Heart left ventricle (tissue), 16 donors: ENCODE results near the gene CALML5. TPM values are rescaled to one million over a fixed set of nuclear protein-coding genes. Genes with fewer than 3 reads are reported as not detected.
A peak's percentile ranks its signal among the peaks of the same experiment; 100 is the strongest.

ENCODE experiments used
- ATAC-seq, 4 donors: fragments of 200-7000 bp; cut with Tn5 transposase; one replicate each; pipeline ENCODE4 v1.9.1; 2020 to 2022; ENCODE audit warnings: moderate library complexity in 4 of 4, mild to moderate bottlenecking in 3 of 4, moderate number of reproducible peaks in 1 of 4
- DNase-seq, 5 donors: peaks; one replicate each; pipeline ENCODE4 v3.0.0-alpha.2; 2020
- H3K27ac ChIP-seq, 12 donors: fragments of 200-600 bp; sonication (generic) in 4 of 12; one replicate each; pipeline versions ENCODE4 v1.5.0 to v1.8.0; 2016 to 2022; ENCODE audit warnings: mild to moderate bottlenecking in 2 of 12
- H3K27me3 ChIP-seq, 9 donors: fragments of 200-600 bp; sonication (generic) in 2 of 9; one replicate each; pipeline versions ENCODE4 v1.5.1 to v1.8.0; 2016 to 2022; ENCODE audit warnings: mild to moderate bottlenecking in 3 of 9
- H3K36me3 ChIP-seq, 9 donors: fragments of 200-600 bp; sonication (generic) in 2 of 9; one replicate each; pipeline versions ENCODE4 v1.5.0 to v1.8.0; 2018 to 2022; ENCODE audit warnings: mild to moderate bottlenecking in 2 of 9
- H3K4me1 ChIP-seq, 12 donors: fragments of 200-600 bp; sonication (generic) in 4 of 12; one replicate each; pipeline versions ENCODE4 v1.5.0 to v1.8.0; 2016 to 2022; ENCODE audit warnings: mild to moderate bottlenecking in 3 of 12
- H3K4me3 ChIP-seq, 12 donors: fragments of 200-600 bp; sonication (generic) in 4 of 12; one replicate each; pipeline versions ENCODE4 v1.5.0 to v1.8.0; 2017 to 2022; ENCODE audit warnings: mild to moderate bottlenecking in 9 of 12, moderate library complexity in 4 of 12
- H3K9me3 ChIP-seq, 12 donors: fragments of 200-600 bp; sonication (generic) in 4 of 12; one replicate each; pipeline versions ENCODE4 v1.5.0 to v1.8.0; 2016 to 2022; ENCODE audit warnings: mild to moderate bottlenecking in 1 of 12
- POLR2A ChIP-seq, 2 donors: fragments of 450-650 bp; IDR thresholded peaks; one replicate each; pipeline ENCODE4 v1.6.1; 2017; ENCODE audit warnings: antibody characterized with exemption in 2 of 2, mild to moderate bottlenecking in 2 of 2, moderate library complexity in 2 of 2
- WGBS, 4 donors: extraction: QIAGEN DNeasy Blood & Tissue Kit in 2 of 4; methylation state at CpG; one replicate each; pipeline versions ENCODE4 v1.1.5 to v1.1.7; 2013 to 2018; 5-methylcytosine and 5-hydroxymethylcytosine counted together
- intact Hi-C, 10 donors: fragments of 100-400 bp; cut with DNase I; formaldehyde crosslinking; loops; one replicate each; pipeline versions ENCODE4 v1.11.1 to v1.14.2; 2022
- polyA plus RNA-seq, 2 donors: library from polyadenylated mRNA; stranded (reverse); fragments of 200-250 nt; gene quantifications; one replicate each; pipeline ENCODE4 v1.2.3, GENCODE V29; 2013
- total RNA-seq, 9 donors: library from RNA; depleted of rRNA in 2 of 9; stranded (reverse); fragments of >200 nt in 2 of 9; fragmentation: NEBNext Ultra II Directional in 3 of 9; extraction: Animal tissue kit (Norgen Biotek cat#: 25700) in 3 of 9; gene quantifications; one replicate each; pipeline versions ENCODE4 v1.1.0 to v1.2.4, GENCODE V29; 2016 to 2023
- TF ChIP-seq, protein P1 (sequence below), 12 donors: fragments of 200-600 bp; sonication (generic) in 4 of 12; IDR thresholded peaks; one replicate each; pipeline versions ENCODE4 v1.5.0 to v1.8.0; 2018 to 2022; ENCODE audit warnings: antibody characterized with exemption in 12 of 12, mild to moderate bottlenecking in 5 of 12
- donor health status: ischemic (EF 13 %, LVEDD 7.1; RV severe dilation, severe dysfunction).
- donor health status: healthy with polysubstance abuse.
- donor health status: DM: no; HTN: yes; CAD: no.
- donor health status: DM: no; HTN: no; CAD: no.
- donor health status: ischemic (EF 25% LVEDD 6.9; RV normal size, moderate dysfunction).
- donor health status: ischemic (EF 25% LVEDD 5.7; RV mildly dilated, moderate dysfunction).
- donor health status: healthy.
- donor health status: DM: yes; HTN: yes; CAD: no.
- donor health status: ischemic (EF 35%, LVEDD 5.7; RV mildly dilated, moderate dysfunction).
- donor health status: nonischemic (EF 11% LVEDD 7.7; RV severe dilation, severe dysfunction).
- donor health status: DM: yes; HTN: yes; CAD: no.
- donor health status: PGD.
- donor health status: ischemic (EF 29% LVEDD 5.4; RV normal size, mild dysfunction).
- donor health status: nonischemic (EF 23%, LVEDD 6.1; RV moderate dilation, normal function).

The CALML5 gene
- total and polyA plus RNA-seq, 11 donors, result not detected

DNA sequence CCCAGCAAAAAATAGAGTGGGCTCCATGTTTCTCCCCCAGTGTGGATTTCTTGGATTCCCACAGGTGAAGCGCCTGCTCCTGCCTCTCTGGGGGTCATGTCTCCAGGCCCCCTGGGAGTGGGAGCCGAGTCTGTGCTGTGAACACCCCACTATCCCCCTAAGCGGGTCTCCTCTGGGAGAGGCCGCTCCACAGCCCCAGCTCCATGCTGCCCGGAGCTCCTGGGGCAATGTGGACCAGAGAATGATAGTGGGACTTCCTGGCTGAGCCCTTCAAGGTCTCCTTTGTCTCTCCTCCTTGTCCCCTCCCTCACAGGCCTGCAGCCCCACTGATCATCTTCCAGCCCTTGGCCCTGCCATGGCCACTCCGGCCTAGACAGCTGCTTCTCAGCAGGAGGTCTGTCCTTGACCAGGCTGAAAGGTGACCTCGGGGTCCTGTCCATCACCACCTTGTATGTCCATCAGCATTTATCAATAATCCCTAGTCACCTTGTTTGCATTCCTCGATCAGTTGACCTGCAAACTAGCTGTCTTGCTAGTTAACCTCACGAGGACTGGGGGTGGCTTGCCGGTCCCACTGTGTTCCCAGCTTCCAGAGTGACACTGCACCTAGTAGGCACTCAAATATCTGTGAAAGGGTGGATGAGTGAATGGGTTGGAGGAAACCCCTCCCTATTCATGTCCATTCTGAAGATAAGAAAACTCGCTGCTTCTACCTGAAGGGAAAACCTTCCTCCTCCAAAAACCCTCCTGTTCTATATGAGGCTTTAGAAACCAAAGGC, 24.6 kb upstream of the CALML5 start:
- WGBS, 4 donors, result 89 to 95% (median 93%) methylated on average over 10 to 11 of the region's 11 CpGs
- Histone ChIP-seq H3K27me3 (no peaks in the 10 kb centered on the region), H3K27ac (no peak overlapping the region), H3K9me3 (no peaks in the 10 kb centered on the region), H3K4me3 (no peak overlapping the region), H3K36me3 (no peaks in the 10 kb centered on the region), H3K4me1 (no peaks in the 10 kb centered on the region)
- intact Hi-C loops, result no loop called here
- peak in 1 of 5 donors; percentile 45 for DNase-seq
- ATAC-seq, result no peak
- TF ChIP-seq, protein P1, sequence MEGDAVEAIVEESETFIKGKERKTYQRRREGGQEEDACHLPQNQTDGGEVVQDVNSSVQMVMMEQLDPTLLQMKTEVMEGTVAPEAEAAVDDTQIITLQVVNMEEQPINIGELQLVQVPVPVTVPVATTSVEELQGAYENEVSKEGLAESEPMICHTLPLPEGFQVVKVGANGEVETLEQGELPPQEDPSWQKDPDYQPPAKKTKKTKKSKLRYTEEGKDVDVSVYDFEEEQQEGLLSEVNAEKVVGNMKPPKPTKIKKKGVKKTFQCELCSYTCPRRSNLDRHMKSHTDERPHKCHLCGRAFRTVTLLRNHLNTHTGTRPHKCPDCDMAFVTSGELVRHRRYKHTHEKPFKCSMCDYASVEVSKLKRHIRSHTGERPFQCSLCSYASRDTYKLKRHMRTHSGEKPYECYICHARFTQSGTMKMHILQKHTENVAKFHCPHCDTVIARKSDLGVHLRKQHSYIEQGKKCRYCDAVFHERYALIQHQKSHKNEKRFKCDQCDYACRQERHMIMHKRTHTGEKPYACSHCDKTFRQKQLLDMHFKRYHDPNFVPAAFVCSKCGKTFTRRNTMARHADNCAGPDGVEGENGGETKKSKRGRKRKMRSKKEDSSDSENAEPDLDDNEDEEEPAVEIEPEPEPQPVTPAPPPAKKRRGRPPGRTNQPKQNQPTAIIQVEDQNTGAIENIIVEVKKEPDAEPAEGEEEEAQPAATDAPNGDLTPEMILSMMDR (IDR thresholded peaks at IDR 0.05), result no peak
- TF ChIP-seq POLR2A (IDR thresholded peaks at IDR 0.05), result no peak

DNA sequence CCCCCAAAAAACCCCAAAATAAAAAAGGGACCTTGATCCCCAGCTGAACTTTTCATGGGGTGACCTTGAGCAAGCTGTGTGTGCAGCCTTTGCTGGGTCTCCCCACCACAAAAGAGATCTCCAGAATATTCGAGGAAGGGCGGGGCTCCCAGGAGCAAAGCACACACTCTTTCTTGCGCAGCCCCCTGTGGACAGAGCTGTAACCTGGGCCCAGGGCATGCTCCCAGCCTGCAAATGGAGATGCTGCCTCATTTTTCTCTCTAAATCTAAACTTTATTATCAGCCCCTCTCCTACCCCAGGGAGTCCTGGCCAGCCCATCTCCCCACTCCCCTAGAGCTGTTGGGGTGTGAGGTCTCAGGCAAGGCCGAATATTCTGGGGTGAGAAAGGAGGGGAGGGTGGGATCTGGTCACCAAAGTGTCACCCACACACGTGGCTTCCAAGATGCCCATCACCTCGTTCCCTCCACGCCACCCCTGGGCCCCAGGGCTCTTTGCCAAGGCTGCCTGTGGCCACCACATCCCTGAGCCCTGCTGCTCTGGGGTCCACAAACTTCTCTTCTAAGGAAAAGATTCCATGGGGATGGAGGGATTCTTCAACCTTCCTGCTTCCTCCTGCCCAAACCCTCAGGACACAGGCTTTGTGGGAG, 23.7 kb upstream of the CALML5 start:
- H3K4me3 ChIP-seq, result no peak overlapping the region
- no peak overlapping the region for H3K27ac ChIP-seq
- WGBS, 4 donors, result 78 to 86% (median 80%) methylated on average over 6 to 7 of the region's 7 CpGs
- H3K9me3 ChIP-seq, result no peaks in the 10 kb centered on the region
- no peak for ATAC-seq
- no peaks in the 10 kb centered on the region for H3K36me3 ChIP-seq
- H3K4me1 ChIP-seq, result no peaks in the 10 kb centered on the region
- peak in 1 of 5 donors; percentile 34 for DNase-seq
- intact Hi-C loops, result no loop called here
- H3K27me3 ChIP-seq, result no peaks in the 10 kb centered on the region
- TF ChIP-seq POLR2A (IDR thresholded peaks at IDR 0.05), result no peak
- TF ChIP-seq, protein P1 (IDR thresholded peaks at IDR 0.05), result no peak

DNA sequence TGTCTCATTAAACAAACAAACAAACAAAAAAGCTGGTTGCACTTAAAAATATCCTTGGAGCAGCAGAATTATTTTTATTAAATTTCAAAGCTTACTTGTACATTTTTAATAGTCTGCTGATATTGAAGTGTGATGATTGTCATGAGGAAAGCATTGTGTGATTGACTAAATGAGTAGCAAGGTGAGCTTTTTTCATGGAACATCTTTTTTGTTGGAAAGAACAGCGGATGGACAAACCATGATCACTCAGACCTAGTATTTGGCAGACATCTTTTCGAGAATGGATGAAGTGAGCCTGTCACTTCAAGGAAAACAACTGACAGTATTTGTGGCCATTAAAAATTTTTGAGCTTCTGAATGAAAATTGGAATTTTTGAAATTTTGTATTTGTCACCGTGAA, 19.7 kb upstream of the CALML5 start:
- Histone ChIP-seq H3K27me3 (no peaks in the 10 kb centered on the region), H3K4me3 (no peak overlapping the region), H3K9me3 (no peaks in the 10 kb centered on the region), H3K27ac (no peak overlapping the region), H3K36me3 (no peaks in the 10 kb centered on the region), H3K4me1 (no peaks in the 10 kb centered on the region)
- intact Hi-C loops, result no loop called here
- no peak for TF ChIP-seq POLR2A (IDR thresholded peaks at IDR 0.05)
- TF ChIP-seq, protein P1 (IDR thresholded peaks at IDR 0.05), result no peak
- no peak for ATAC-seq
- 91 to 96% (median 94%) methylated on average over 3 of the region's 3 CpGs for WGBS, 4 donors
- DNase-seq, result no peak

GRCh38 chr10:5518143-5518542, 18.8 kb upstream of the CALML5 start:
- intact Hi-C loops, result no loop called here
- no peaks in the 10 kb centered on the region for H3K4me1 ChIP-seq
- H3K27ac ChIP-seq, result no peak overlapping the region
- no peak for TF ChIP-seq POLR2A (IDR thresholded peaks at IDR 0.05)
- TF ChIP-seq, protein P1 (IDR thresholded peaks at IDR 0.05), result no peak
- H3K27me3 ChIP-seq, result no peaks in the 10 kb centered on the region
- no peak overlapping the region for H3K4me3 ChIP-seq
- DNase-seq (no peak), ATAC-seq (no peak)
- WGBS, 4 donors, result 77 to 82% (median 79%) methylated on average over 5 of the region's 5 CpGs
- H3K36me3 ChIP-seq, result no peaks in the 10 kb centered on the region
- no peaks in the 10 kb centered on the region for H3K9me3 ChIP-seq
